GM19324 (cell line): ENCODE results near the gene SOCS1.
"Not testable (repeated sequence)": the region's sequence is repeated elsewhere in the genome, so short reads cannot be mapped to it uniquely, and the experiment has no call there.

ENCODE experiments used
- ATAC-seq: cut with Tn5 transposase; IDR thresholded peaks from one replicate; pipeline ENCODE4 v1.9.1; 2021; ENCODE audit warnings: mild to moderate bottlenecking, moderate library complexity; ENCODE audit not compliant: unreplicated experiment, low FRiP score

Gene SOCS1

DNA sequence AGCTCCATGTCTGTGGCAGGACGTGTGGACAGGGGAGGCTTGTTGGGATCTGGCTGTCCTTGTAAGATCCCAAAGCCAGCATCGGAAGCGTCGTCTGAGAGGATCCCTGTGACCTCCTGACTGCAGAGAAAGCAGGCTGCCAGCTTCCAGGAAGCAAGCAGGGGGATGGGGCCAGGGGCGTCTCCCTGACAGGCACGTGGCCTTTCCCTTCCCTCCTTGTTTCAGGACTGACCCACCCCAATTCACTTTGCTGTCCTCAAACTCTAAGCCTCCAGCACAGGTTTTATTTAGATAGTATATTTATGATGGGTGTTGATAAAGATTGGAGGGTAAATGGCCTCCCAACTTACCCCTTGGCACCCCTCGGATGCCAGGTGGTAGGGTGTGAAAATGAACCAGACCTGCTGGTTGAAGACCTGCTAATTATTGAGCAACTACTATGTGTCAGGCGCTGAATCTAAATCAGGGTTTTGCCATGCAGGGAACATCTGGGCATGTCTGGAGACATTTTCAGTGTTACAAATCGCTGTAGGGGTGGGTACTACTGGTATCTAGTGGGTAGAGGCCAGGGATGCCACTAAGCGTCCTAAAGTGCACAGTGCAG is 24.5 kb downstream of the SOCS1 start:
- ATAC-seq: no peak

DNA sequence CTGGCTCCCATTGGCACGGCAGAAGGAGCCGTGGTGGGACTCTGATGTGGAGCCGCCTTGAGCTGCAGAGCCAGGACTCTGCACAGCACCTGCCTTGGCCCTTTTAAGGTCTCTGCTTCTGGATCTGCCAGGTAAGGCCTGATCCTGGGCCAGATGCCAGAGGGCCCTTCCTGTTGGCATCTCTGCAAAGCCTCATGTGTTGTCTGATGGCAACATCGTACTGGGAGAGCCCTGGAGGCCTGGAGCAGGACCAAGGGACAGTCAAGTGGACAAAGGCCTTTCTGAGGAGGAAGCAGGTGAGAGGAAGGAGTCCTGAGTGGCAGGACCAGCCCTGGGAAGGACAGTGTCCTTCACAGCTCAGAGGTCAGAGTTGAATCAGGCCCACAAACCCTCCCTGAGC is 26.1 kb downstream of the SOCS1 start:
- ATAC-seq: no peak

DNA sequence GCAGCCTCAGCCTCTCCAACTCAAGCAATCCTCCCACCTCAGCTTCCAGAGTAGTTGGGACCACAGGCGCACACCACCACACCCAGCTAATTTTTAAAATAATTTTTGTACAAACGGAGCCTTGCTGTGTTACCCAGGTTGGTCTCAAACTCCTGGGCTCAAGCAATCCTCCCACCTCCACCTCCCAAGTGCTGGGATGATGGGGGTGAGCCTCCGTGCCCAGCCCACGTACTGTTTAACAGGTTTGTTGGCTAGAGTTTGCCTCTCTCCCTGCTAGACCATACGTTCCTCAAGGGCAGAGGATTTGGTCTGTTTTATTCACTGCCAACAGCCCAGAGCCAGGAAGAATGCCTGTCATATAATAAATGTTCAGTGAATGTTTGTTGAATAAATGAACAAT is 26.6 kb downstream of the SOCS1 start:
- ATAC-seq: no peak

DNA sequence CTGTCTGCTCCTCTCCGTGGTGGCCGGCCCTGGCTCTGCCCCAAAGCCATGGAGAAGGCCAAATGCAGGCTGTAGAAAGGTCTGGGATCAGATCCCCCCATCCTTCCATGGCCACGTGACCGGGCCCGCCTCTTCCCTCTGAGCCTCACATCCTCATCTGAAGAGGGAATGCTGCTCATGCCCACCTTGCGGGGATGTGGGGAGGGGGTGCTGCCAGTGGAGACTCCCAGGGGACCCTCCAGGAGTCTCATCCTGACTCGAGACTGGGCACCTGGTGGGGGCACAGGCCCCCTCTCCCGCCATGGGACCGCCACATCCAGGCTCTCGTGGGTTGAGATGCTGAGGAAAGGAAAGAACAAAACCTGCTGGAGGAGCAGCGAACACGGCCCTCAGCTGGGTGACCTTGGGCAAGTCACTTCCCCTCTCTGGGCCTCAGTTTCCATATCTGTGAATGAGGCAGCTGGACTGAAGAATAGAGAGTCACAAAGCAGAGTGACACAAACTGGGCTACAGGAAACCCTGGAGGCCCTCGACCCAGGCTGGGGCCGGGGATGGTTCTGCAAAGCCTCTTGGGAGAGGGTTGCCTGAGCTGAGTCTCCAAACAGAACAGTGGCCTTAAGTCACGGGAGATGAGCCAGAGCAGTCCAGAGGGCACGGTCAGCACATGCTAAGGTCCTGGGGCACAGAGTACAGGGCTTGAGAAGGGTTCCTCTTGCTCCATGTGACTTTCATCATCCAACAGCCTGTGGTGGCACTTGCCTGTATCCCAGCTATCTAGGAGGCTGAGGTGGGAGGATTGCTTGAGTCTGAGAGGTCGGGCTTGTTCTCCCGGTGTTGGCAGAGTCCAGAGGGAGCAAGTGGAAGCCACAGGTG is 30.1 kb downstream of the SOCS1 start:
- ATAC-seq: no peak

DNA sequence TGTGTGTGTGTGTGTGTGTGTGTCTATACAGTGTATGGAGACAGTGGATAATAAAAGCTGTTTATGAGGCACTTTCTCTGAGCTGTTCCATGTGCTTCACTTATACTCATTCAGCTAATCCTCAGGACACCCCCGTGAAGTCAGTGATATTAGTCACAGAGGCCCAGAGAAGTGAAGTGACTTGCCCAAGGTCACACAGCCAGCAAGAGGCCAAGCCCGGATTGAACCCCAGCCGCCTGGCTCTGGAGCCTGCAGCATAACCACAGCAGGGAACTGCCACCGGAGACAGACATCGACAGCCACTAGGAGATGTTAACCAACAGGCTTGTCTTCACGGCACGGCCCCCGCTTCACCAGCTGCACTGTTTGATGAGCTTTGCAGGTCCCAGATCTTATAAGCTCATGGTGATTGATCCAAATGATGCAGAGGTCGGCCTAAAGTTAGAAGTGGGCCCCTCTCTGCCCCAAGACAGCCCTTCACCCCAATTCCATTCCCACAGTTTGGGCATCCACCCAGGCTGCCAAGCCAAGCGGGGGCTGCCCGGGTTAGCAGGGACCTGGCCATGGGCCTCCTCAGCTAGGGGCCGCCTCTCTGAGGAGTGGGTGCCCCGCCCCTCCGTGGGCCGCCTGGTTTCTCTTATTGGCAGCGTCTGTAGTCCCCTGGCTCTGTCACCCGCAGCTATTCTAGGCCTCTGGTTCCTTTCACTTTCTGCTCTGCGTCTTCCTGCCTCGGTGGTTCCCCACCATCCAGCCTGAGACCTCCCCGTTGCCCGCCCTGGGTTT is 30.9 kb downstream of the SOCS1 start:
- peak; percentile 67 for ATAC-seq

DNA sequence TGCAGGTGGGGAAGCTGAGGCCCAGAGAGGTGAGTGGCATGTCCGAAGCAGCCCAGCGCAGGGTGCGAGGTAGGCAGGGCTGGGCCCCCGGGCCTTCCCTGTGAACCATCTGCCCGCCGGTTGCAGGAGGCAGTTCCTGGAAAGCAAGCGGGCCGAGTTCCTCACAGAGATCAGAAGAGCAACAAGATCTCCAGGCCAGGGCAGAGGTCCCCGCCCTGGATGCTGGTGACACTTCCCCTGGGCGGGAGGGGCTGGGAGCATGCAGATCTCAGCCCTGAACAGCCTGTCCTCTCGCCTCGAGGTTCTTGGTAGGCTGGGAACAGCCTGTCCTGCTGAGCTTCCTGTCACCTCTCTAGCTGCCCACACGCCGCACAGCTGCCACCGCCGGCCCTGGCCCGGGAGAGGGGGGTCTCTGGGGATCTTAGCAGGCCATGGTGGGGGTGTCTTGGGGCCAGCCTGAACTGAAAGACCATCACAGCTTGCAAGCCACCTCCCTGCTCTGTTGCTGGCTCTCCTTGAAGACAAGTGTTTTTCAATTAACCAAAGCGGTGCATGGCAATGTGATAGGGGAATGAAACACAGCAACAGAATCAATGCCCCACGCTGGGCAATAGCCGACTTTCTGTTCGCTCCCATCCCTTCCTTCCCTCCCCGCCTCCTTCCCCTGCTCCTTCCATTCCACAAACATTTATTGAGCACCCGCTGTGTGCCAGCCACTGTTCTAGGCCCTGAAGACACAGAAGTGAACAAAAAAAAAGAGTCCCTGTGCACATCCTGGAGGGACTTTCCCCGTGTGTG is 31.7 kb downstream of the SOCS1 start:
- ATAC-seq: no peak

DNA sequence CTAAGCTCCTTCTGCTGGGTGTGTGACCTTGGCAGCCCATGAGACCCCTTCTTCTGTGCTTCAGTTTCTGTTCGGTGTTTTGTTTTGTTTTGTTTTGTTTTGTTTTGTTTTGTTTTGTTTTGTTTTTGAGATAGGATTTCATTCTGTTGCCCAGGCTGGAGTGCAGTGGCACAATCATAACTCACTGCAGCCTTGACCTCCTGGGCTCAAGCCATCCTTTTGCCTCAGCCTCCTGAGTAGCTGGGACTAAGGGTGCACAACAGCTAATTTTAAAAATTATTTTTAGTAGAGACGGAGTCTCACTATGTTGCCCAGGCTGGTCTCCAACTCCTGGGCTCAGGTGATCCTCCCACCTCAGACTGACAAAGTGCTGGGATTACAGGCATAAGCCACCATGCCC is 35.5 kb downstream of the SOCS1 start:
- ATAC-seq: not testable (repeated sequence)

DNA sequence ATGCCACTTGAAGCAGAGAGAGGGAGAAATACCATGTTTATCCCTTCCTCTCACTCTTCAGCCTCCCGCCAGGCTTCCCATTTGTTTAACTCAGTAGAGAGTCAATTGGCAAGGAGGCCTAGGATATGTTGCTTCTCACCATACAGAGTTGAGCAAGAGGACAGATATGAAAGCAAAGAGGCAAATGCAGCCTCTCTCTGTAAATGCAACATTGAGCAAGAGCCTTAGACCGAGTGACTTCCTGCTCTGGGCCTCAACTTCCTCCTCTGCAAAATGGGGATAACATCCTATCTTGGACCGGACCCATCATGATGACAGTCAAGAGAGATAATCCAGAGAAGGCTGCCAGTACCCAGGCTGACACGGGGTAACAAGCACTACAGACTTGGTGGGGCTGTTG is 36.8 kb downstream of the SOCS1 start:
- ATAC-seq: no peak

DNA sequence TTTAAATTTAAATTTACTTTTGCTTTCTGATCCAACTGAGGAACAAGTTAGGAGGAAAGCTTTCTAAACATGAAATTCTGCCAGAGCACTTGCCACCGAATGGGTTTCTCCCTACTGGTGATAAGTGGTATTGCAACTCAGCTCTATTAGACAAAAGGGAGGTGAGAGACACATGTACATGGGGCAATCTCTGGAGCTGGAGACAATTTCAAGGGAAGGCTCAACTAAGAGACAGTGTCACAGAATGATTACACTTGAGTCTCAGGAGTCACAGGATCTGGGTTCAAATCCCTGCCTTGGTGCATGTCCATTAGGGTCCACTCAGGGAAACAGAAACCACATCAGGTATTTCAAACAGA is 37.4 kb downstream of the SOCS1 start:
- no peak for ATAC-seq

DNA sequence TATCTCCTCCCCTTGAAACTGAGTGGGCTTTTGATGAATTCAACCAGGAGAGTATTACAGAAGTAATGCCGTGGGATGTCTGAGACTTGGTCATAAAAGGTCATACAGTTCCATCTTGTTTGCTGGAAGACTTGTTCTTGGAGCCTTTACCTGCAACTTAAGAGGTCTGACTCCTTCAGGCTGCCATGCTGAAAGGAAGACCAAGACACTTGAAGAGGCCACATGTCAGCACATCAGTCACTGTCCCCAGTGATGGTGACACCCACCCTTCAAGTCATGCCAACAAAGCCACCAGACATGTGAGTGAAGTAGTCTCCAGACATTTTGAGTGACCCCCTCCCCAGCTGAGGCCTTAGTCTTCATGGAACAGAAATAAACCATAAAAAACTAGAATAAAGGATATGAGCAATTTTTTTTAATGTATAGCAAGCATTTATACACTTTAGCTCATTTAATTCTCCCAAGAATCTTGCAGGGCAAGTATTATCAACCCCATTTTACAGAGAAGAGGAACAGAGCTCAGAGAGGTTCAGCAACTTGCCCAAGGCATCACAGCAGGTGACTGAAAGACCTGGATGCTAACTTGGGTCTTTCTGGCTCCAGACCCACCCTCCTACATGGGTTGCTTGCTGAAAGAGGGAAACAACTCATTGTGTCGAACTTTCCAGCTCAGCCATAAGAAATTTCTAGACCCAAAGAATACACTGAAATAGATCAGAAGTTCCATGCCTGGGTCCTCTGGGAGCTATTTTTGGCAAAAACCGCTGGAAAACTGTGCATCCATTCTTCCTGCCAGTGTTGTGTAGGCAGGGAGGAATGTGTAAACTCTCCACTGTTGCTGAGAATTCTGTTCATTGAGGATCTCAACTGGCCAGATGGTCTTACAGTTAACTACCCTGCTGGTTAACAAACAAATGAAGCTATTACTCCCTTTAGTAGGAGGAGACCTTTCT is 38.1 kb downstream of the SOCS1 start:
- no peak for ATAC-seq

DNA sequence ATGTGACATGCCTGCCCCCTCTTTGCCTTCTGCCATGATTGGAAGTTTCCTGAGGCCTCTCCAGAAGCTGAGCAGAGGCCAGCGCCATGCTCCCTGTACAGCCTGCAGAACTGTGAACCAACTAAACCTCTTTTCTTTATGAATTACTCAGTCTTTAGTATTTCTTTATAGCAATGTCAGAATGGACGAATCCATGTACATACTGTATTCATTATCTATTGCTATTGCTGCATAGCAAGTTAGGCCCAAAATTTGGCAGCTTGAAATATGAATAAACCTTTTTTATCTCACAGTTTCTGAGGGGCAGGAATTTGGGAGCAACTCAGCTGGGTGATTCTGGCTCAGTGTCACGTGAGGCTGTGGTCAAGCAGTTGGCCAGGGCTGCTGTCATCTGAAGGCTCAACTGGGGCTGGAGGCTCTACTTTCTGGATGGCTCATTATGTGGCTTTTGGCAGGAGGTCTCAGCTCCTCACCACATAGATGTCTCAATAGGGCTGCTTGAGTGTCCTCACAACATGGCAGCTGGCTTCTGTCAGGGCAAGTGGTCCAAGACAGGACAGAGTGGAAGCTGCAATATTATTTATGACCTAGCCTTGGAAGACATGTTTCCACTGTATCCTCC is 40.0 kb downstream of the SOCS1 start:
- no peak for ATAC-seq

DNA sequence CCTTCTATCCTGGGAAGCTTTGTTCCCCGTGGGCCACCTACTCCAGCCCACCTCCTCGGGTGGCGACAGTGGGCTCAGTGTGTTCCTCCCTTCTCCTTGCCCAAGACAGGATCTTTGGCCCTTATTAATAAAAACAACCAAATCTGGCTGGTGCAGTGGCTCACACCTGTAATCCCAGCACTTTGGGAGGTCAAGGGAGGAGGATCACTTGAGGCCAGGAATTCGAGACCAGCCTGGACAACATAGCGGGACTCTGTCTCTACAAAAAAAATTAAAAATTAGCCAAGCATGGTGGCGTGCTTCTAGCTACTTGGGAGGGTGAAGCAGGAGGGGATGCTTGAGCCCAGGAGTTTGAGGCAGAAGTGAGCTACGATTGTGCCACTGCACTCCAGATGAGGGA is 42.2 kb downstream of the SOCS1 start:
- no peak for ATAC-seq

DNA sequence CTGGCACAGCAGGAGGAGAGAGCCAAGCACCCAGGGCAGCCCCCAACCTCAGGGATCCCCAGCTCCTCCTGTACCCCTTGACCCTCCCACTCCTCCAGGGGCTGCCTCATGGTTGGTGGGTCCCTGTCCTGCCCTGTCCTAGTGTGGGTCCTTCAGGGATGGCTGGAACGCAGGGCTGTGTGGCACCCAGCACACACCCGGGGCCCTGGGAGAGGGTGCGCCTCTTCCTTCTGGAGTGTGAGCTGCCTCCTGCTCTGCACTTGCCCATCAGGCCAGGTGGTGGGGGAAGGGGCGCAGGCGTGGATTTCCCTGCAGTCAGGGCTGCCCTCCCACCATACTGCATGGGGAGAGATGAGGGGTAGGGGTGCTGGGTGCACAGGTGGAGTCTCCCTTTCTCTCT is 42.6 kb downstream of the SOCS1 start:
- no peak for ATAC-seq

DNA sequence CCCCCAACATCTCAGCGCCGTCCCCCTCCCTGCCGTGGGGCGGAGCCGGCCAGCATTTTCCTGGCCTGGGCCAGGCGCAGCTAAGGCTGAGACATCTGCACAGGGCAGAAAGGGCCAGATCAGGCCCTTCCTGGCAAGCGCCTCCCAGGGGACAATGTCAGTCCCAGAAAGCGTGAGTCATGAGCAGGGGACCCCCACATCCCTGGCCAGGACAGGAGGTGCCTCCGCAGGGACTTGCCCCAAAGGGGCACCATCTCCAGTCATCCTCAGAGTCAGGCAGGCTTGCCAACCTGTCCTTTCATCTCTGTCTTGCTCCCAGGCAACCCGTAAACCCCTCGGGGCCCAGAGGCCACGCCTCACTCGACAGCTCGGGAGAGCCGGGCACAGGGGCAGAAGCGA is 43.2 kb downstream of the SOCS1 start:
- ATAC-seq: no peak

DNA sequence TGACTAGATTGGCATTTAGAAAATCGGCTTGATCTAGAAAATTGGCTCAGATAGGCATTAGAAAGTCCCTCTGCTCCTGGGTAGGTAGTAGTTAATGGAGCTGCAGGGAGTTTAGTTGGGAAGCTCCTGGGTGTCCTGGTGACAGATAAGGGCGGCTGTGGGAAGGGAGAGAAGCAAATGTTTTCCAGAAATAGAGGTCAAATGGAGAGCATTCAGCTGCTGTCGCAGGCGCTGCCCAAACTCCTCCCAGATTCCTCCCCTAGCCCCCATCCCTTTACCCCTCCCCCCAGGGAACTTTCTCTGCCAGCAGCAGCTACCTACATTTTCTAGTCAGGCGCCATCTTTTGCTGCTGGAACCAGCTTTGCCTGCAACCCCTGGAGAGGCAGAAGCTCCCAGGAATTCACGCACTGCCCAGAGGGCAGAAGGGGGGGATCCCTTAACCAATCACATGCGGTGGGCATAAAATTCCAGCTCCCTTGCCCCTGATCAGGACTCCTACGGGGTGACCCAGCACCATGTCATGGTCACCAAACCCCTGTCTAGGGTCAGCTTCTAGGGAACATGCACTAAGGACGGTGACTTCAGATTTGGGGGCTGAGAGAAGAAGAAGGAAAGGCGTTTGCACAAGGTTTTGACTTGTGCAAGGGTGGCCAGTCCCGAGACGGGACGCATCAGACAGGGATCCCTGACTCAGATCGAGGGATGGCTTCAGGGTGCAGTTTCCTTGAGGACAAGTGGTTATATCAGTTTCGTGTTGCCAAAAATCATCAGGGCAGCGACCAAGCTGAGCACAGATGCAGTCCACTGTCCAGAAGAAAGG is 43.8 kb downstream of the SOCS1 start:
- no peak for ATAC-seq

DNA sequence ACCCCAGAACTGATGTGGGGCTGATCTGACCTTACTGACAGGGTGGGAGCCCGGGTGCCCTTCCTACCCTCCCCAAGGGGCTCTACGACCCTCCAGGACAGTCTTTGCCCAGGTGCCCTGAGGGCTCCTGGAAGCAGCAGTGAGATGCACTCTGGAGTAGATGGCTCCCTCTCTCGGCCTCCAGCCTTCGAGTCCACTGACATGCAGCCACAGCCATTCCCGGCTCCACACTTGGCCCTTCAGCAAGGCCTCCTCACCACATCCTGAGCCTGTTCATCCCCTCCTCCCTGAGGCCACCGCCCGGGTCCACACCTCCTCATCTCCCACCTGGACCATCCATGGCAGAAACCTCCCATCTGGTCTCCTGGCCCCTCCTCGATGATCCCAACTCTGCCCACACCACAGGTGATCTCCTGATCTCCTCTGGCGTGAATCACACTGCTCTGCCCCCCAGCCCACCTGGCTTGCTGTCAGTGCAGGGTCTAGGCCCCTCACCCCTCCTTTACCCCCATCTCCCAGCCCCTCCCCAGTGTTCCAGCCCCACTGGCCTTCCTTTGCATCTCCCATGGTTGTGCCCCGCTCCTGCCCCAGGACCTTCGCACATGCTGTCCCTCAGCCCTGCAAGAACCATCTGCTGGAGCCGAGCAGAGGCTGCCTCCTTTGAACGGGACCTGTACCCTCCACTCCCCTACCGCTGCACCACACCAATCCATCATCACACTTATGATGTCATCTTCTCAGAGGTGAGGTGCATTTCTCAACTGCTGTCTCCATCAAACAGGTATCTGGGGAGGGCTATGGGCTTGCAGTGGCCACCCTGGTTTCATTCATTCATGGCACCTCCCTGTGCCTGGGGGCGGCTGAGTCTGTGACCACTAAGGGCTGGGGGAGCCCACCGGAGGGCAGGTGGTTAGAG is 44.7 kb downstream of the SOCS1 start:
- no peak for ATAC-seq

DNA sequence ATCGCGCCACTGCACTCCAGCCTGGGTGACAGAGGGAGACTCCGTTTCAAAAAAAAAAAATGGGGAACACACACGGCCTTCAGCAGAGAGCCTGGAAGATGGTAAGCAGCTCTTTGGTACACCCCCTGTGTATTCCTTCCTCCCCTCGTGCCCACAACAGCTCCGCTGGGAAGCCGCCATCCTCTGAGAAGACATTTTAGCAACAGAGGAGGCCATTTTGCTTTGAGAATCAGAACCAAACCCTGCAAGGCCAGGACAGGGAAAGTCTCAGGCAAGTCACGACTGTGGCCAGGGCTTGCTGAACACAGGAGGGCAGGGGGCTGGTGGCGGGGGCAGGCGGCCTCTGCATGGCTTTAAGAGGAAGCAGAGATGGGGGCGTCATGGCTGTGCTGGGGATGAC is 45.7 kb downstream of the SOCS1 start:
- ATAC-seq: no peak
